GM19351 (cell line): ENCODE data around the gene RBM26.
"Not testable (repeated sequence)": the region's sequence is repeated elsewhere in the genome, so short reads cannot be mapped to it uniquely, and the experiment has no call there.

Source experiments
- ATAC-seq: cut with Tn5 transposase; IDR thresholded peaks from one replicate; pipeline ENCODE4 v1.9.1; 2021; ENCODE audit warnings: mild to moderate bottlenecking, moderate library complexity; ENCODE audit not compliant: unreplicated experiment

Gene RBM26

DNA sequence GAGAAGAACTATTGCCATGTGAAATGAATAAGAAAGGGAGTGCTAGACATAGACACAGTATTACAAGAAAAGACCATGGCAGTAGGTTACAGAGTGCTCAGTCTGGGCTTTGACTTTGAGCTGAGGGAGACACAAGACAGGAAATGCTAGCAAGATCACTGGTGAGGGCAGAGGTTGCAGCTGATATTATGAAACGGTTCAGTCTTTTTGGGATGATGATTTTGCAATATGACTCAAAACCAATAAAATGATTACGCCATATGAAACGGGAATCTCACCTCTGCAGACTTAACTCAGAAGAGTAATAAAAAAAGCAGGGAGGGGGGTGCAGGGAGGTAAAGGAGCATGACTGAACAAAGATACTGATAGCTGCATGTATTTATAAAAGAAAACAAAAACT, 123.1 kb downstream of the RBM26 start:
- ATAC-seq, result no peak

DNA sequence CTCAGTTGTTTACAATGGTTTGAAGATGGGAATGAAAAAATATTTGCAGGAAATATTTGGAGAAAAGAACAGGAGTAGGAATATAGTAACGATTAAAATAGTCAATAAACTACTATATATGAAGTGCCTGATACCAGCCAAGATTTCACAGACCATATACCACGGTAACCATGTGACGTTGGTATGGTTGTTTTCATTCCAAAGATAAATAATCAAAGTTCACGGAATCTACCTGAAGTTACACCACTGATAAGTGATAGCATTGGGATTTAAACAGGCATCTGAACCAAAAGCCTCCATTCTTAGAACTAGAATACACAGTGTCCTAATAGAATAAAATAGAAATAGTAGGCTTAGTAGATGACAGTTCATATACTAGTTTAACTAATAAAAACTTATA, 123.5 kb downstream of the RBM26 start:
- no peak for ATAC-seq

DNA sequence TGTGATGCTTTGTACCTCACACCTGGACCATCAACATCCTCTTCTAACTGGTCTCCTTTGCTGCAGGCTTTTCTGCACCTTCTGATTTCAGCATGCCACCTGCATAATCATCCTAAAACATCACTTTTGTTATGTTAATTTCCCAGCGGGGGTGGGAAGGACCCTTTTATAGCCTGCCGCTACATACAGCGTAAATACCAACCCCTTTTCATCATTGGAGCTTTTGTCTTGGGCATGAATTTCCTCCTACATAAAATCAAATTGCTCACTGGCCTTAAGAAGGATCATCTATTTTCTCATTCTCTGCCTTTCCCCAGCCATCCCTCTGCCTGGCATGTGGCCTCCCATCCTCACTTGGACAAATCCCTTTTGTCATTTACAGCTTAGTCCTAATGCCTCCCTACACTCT, 124.7 kb downstream of the RBM26 start:
- no peak for ATAC-seq

DNA sequence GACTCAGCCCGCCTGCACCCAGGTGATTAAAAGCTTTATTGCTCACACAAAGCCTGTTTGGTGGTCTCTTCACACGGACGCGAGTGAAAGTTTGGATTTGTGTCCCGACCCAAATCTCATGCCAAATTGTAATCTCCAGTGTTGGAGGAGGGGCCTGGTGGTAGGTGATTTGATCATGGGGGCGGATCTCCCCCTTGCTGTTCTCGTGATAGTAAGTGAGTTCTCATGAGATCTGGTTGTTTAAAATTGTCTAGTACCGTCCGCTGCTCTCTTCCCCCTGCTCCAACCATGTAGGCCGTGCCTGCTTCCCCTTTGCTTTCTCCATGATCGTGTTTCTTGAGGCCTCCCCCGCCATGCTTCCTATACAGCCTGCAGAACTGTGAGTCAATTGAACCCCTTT, 126.3 kb downstream of the RBM26 start:
- not testable (repeated sequence) for ATAC-seq

DNA sequence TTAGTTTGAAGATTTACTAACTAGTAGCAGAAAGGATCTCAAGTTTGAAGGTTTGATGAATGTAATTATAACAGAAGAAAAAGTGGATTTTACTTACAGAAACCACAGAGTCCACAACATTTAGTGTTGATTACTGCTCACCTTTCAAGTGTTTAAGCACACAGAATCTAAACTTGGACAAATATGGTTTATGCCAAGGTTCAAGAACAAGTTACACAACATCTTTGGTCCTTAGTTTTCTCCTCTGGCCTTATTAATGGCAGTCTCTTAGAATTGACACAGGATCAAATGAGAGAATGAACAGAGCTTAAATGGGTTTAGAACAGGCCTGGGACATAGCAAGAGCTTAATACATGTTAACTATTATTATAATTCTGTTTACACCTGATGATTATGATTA, 133.0 kb downstream of the RBM26 start:
- ATAC-seq, result no peak

DNA sequence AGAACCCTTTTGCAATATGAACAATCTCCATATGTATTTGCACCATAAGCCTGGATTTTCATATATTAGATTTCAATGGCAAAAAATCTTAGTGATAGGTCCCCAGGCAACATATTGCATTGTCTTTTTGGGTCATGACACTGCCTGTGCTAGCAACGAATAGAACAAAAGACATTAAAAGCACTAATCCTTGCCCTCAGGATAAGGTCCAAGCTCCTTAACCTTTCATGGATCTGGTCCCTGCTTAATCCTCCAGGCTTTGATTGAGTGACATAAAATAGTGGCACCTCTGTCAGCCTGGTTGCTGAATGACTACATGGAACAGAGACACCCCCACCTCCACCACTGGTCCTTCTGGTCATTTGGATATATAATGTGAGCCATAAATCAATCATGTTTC, 134.4 kb downstream of the RBM26 start:
- no peak for ATAC-seq

DNA sequence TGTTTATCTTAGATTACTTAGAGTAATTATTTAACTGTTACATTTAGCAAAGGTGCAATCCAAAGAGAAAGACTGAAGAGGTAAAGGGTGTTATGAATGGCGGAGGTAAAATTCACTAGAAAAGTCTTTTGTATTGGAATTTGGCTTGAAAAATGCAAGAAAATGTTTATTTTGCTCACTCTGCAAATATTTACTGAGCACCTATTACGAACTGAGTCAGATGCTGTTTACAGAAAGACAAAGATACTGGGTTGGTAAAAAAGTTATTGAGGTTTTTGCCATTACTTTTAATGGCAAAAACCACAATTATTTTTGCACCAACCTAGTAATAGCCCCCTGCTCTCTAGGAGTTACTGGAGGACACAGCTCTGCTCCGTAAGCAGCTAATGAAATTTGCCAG, 135.2 kb downstream of the RBM26 start:
- ATAC-seq, result no peak
